ENCODE results near the gene EPHA4. TPM values are rescaled to one million over a fixed set of nuclear protein-coding genes. Genes with fewer than 3 reads are reported as not detected.

Gene EPHA4
- total and polyA plus RNA-seq, 4 donors, result 0.43 to 2.3 (median 1.1) TPM

- H3K9ac ChIP-seq (ENCODE audit: low read depth in 1 of 2, low read length in 2 of 2), result no peak overlapping the region
- WGBS, result 67% methylated on average over 4 of the region's 4 CpGs
- DNase-seq (ENCODE audit: low spot score), result no peak
- no peak overlapping the region for H3K4me3 ChIP-seq (ENCODE audit: low read depth in 1 of 3, low read length in 3 of 3)
- H3K4me1 ChIP-seq (ENCODE audit: control insufficient read depth in 4 of 4, insufficient read depth in 4 of 4, low read length in 3 of 4), result no peaks in the 10 kb centered on the region
- no peaks in the 10 kb centered on the region for H3K9me3 ChIP-seq (ENCODE audit: control insufficient read depth in 4 of 4, low read length in 3 of 4)
- peaks cover 0 to 2% (median 0%) of the 10 kb centered on the region in 4 donors for H3K27me3 ChIP-seq (ENCODE audit: control insufficient read depth in 4 of 4, insufficient read depth in 4 of 4, low read length in 3 of 4)
- no peak overlapping the region for H3K27ac ChIP-seq (ENCODE audit: low read depth in 1 of 2, low read length in 2 of 2)
- no peaks in the 10 kb centered on the region for H3K36me3 ChIP-seq (ENCODE audit: control insufficient read depth in 4 of 4, insufficient read depth in 3 of 4, low read depth in 1 of 4, low read length in 3 of 4)
- TF ChIP-seq FOXA2 (IDR thresholded peaks at IDR 0.05) (no peak), EGR1 (IDR thresholded peaks at IDR 0.05; ENCODE audit: low read depth in 2 of 2) (no peak), YY1 (IDR thresholded peaks at IDR 0.05) (no peak), ATF3 (IDR thresholded peaks at IDR 0.05) (no peak), RXRA (IDR thresholded peaks at IDR 0.05) (no peak), RAD21 (IDR thresholded peaks at IDR 0.05) (no peak), FOXA1 (IDR thresholded peaks at IDR 0.05) (no peak), GABPA (IDR thresholded peaks at IDR 0.05 in 1 of 2, conservative IDR thresholded peaks at IDR 0.05 in 1 of 2) (no peak), ZBTB33 (IDR thresholded peaks at IDR 0.05) (no peak), SP1 (IDR thresholded peaks at IDR 0.05) (no peak), TAF1 (conservative IDR thresholded peaks at IDR 0.05) (no peak), NR2F2 (IDR thresholded peaks at IDR 0.05) (no peak), HNF4G (IDR thresholded peaks at IDR 0.05) (no peak), HNF4A (conservative IDR thresholded peaks at IDR 0.05) (no peak), JUND (IDR thresholded peaks at IDR 0.05) (no peak)
- TF ChIP-seq, protein P1, sequence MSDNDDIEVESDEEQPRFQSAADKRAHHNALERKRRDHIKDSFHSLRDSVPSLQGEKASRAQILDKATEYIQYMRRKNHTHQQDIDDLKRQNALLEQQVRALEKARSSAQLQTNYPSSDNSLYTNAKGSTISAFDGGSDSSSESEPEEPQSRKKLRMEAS (IDR thresholded peaks at IDR 0.05), result no peak
- TF ChIP-seq, protein P2, sequence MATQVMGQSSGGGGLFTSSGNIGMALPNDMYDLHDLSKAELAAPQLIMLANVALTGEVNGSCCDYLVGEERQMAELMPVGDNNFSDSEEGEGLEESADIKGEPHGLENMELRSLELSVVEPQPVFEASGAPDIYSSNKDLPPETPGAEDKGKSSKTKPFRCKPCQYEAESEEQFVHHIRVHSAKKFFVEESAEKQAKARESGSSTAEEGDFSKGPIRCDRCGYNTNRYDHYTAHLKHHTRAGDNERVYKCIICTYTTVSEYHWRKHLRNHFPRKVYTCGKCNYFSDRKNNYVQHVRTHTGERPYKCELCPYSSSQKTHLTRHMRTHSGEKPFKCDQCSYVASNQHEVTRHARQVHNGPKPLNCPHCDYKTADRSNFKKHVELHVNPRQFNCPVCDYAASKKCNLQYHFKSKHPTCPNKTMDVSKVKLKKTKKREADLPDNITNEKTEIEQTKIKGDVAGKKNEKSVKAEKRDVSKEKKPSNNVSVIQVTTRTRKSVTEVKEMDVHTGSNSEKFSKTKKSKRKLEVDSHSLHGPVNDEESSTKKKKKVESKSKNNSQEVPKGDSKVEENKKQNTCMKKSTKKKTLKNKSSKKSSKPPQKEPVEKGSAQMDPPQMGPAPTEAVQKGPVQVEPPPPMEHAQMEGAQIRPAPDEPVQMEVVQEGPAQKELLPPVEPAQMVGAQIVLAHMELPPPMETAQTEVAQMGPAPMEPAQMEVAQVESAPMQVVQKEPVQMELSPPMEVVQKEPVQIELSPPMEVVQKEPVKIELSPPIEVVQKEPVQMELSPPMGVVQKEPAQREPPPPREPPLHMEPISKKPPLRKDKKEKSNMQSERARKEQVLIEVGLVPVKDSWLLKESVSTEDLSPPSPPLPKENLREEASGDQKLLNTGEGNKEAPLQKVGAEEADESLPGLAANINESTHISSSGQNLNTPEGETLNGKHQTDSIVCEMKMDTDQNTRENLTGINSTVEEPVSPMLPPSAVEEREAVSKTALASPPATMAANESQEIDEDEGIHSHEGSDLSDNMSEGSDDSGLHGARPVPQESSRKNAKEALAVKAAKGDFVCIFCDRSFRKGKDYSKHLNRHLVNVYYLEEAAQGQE (IDR thresholded peaks at IDR 0.05), result no peak
- TF ChIP-seq, protein P3, sequence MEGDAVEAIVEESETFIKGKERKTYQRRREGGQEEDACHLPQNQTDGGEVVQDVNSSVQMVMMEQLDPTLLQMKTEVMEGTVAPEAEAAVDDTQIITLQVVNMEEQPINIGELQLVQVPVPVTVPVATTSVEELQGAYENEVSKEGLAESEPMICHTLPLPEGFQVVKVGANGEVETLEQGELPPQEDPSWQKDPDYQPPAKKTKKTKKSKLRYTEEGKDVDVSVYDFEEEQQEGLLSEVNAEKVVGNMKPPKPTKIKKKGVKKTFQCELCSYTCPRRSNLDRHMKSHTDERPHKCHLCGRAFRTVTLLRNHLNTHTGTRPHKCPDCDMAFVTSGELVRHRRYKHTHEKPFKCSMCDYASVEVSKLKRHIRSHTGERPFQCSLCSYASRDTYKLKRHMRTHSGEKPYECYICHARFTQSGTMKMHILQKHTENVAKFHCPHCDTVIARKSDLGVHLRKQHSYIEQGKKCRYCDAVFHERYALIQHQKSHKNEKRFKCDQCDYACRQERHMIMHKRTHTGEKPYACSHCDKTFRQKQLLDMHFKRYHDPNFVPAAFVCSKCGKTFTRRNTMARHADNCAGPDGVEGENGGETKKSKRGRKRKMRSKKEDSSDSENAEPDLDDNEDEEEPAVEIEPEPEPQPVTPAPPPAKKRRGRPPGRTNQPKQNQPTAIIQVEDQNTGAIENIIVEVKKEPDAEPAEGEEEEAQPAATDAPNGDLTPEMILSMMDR (IDR thresholded peaks at IDR 0.05; ENCODE audit: low read depth, low read length, missing input control), result no peak
Observed at GRCh38 chr2:221612161-221612560, 40.1 kb upstream of the EPHA4 start.

Data from liver (tissue), 9 donors.